IMR-90 (cell line): ENCODE data around the gene TRDN. TPM values are rescaled to one million over a fixed set of nuclear protein-coding genes. Genes with fewer than 3 reads are reported as not detected.

Source experiments
- ATAC-seq: fragments of 200-7000 bp; cut with Tn5 transposase; 2 replicates; pipeline ENCODE4 v1.9.1; 2020; ENCODE audit warnings: low read depth, mild to moderate bottlenecking, moderate library complexity
- BruUV-seq: library from RNA; stranded (reverse); fragments of 400-500 nt; replicated peaks from 2 replicates; lab custom pipeline; 2021; lab: Mats Ljungman, UMichigan
- CTCF ChIA-PET: fragments of 300-600 bp; formaldehyde crosslinking; extraction: SDS; loops from one replicate; lab custom pipeline; 2021; ENCODE audit warnings: antibody characterized with exemption; lab: Yijun Ruan, JAX
- POLR2A ChIA-PET: fragments of 300-600 bp; sonication (Branson Sonifier 250); formaldehyde crosslinking; loops from one replicate; lab custom pipeline; 2022; ENCODE audit warnings: antibody characterized with exemption; ENCODE audit not compliant: unreplicated experiment; lab: Charles Lee
- DNase-seq: peaks from one replicate; pipeline ENCODE4 v3.0.0; 2013
- H2AFZ ChIP-seq: replicated peaks from 2 replicates; pipeline ENCODE3; 2013; ENCODE audit warnings: low read length, mild to moderate bottlenecking; ENCODE audit not compliant: poor library complexity
- H2AK5ac ChIP-seq: 2 replicates; pipeline ENCODE4 v1.6.1; 2013; ENCODE audit warnings: low read depth, low read length, inconsistent platforms
- H2AK9ac ChIP-seq: replicated peaks from 2 replicates; pipeline ENCODE3; 2013; ENCODE audit warnings: mild to moderate bottlenecking, low read depth, low read length, moderate library complexity; ENCODE audit not compliant: poor library complexity
- H2BK120ac ChIP-seq: 2 replicates; pipeline ENCODE4 v1.6.1; 2013; ENCODE audit warnings: low read depth, low read length, inconsistent platforms
- H2BK15ac ChIP-seq: 3 replicates; pipeline ENCODE4 v1.6.1; 2013; ENCODE audit warnings: low read depth, low read length, inconsistent platforms
- H2BK20ac ChIP-seq: 2 replicates; pipeline ENCODE4 v1.6.1; 2013; ENCODE audit warnings: low read depth, mild to moderate bottlenecking, inconsistent platforms, low read length, moderate library complexity
- H2BK5ac ChIP-seq: 2 replicates; pipeline ENCODE4 v1.6.1; 2013; ENCODE audit warnings: mild to moderate bottlenecking, low read depth, low read length, inconsistent platforms; ENCODE audit not compliant: poor library complexity, severe bottlenecking
- H3K14ac ChIP-seq: replicated peaks from 2 replicates; pipeline ENCODE4 v1.6.1; 2013; ENCODE audit warnings: low read depth, low read length, inconsistent platforms
- H3K18ac ChIP-seq: 2 replicates; pipeline ENCODE4 v1.6.1; 2013; ENCODE audit warnings: low read depth, low read length, control low read depth
- H3K23ac ChIP-seq: 2 replicates; pipeline ENCODE4 v1.6.1; 2013; ENCODE audit warnings: low read depth, low read length, inconsistent platforms
- H3K27ac ChIP-seq: 2 replicates; pipeline ENCODE4 v1.5.1; 2013; ENCODE audit warnings: mild to moderate bottlenecking, control low read depth, low read length; ENCODE audit not compliant: insufficient read depth
- H3K27me3 ChIP-seq: 2 replicates; pipeline ENCODE4 v1.6.1; 2013; ENCODE audit warnings: low read length; ENCODE audit not compliant: control insufficient read depth, insufficient read depth
- H3K36me3 ChIP-seq: 2 replicates; pipeline ENCODE4 v1.6.1; 2013; ENCODE audit warnings: low read length, mixed read lengths; ENCODE audit not compliant: control insufficient read depth, insufficient read depth
- H3K4ac ChIP-seq: 2 replicates; pipeline ENCODE4 v1.6.1; 2013; ENCODE audit warnings: low read depth, low read length, inconsistent platforms
- H3K4me1 ChIP-seq: 2 replicates; pipeline ENCODE4 v1.6.1; 2013; ENCODE audit warnings: low read length, mixed read lengths; ENCODE audit not compliant: control insufficient read depth, insufficient read depth
- H3K4me2 ChIP-seq: 2 replicates; pipeline ENCODE4 v1.6.1; 2013; ENCODE audit warnings: low read depth, mild to moderate bottlenecking, control low read depth, low read length, moderate library complexity
- H3K4me3 ChIP-seq: 2 replicates; pipeline ENCODE4 v1.5.1; 2013; ENCODE audit warnings: low read depth, mild to moderate bottlenecking, control low read depth, low read length, moderate library complexity; ENCODE audit not compliant: insufficient read depth
- H3K56ac ChIP-seq: 2 replicates; pipeline ENCODE4 v1.6.1; 2013; ENCODE audit warnings: low read length, inconsistent platforms; ENCODE audit not compliant: insufficient read depth; ENCODE audit errors: extremely low read depth
- H3K79me1 ChIP-seq, 2 experiments: 2 replicates each; pipeline ENCODE4 v1.6.1; 2013; ENCODE audit warnings: low read length in 2 of 2, inconsistent platforms in 1 of 2, low read depth in 1 of 2
- H3K9ac ChIP-seq: 2 replicates; pipeline ENCODE4 v1.6.1; 2013; ENCODE audit warnings: low read depth, low read length, control low read depth
- H3K9me1 ChIP-seq: 2 replicates; pipeline ENCODE4 v1.6.1; 2013; ENCODE audit warnings: low read length, inconsistent platforms; ENCODE audit not compliant: insufficient read depth
- H3K9me3 ChIP-seq: 2 replicates; pipeline ENCODE4 v1.6.1; 2013; ENCODE audit warnings: low read length; ENCODE audit not compliant: control insufficient read depth, insufficient read depth
- H4K20me1 ChIP-seq: 2 replicates; pipeline ENCODE4 v1.6.1; 2013; ENCODE audit warnings: low read length, inconsistent platforms; ENCODE audit not compliant: insufficient read depth
- H4K5ac ChIP-seq: 2 replicates; pipeline ENCODE4 v1.6.1; 2013; ENCODE audit warnings: mild to moderate bottlenecking, low read depth, low read length, control low read depth
- H4K8ac ChIP-seq, 2 experiments: 2 replicates each; pipeline ENCODE4 v1.6.1; 2013; ENCODE audit warnings: low read depth in 2 of 2, low read length in 2 of 2, control low read depth in 1 of 2, inconsistent platforms in 1 of 2
- H4K91ac ChIP-seq: 2 replicates; pipeline ENCODE4 v1.6.1; 2013; ENCODE audit warnings: low read depth, low read length, inconsistent platforms; ENCODE audit not compliant: insufficient read depth
- MAFK ChIP-seq: IDR thresholded peaks from 2 replicates; pipeline ENCODE4 v1.6.1; 2012; ENCODE audit warnings: low read depth, low read length, improper control_type of control experiment
- RFX5 ChIP-seq: IDR thresholded peaks from 2 replicates; pipeline ENCODE4 v1.8.0; 2012; ENCODE audit warnings: low read depth, mild to moderate bottlenecking, low read length, moderate library complexity
- WGBS, 2 experiments: methylation state at CpG; one replicate each; pipeline versions ENCODE4 v1.1.5 to v1.1.7; 2013; ENCODE audit warnings: missing lambda C conversion rate in 2 of 2; ENCODE audit not compliant: insufficient read length in 1 of 2; ENCODE audit errors: extremely low coverage in 2 of 2; 5-methylcytosine and 5-hydroxymethylcytosine counted together
- dilution Hi-C: fragments of 300-500 bp; cut with HindIII; formaldehyde crosslinking; loops from one replicate; pipeline ENCODE4 v1.14.3; 2018; ENCODE audit warnings: low sequenced_read_pairs; ENCODE audit not compliant: unreplicated experiment
- in situ Hi-C: fragments of 300-500 bp; cut with MboI; formaldehyde crosslinking; loops from 3 replicates; pipeline ENCODE4 v1.14.3; 2019; ENCODE audit warnings: low sequenced_read_pairs, inconsistent platforms, mixed read lengths
- intact Hi-C: fragments of 100-400 bp; cut with micrococcal nuclease; formaldehyde crosslinking; loops from 2 replicates; pipeline ENCODE4 v1.10.0; 2022
- polyA plus RNA-seq, 3 experiments: library from polyadenylated mRNA; depleted of rRNA; stranded (reverse); fragments of >200 nt; gene quantifications; 2 replicates each; pipeline ENCODE4 v1.2.3, GENCODE V29; 2012; ENCODE audit warnings: low replicate concordance in 1 of 3
- total RNA-seq: library from RNA; depleted of rRNA; stranded (reverse); fragments of >200 nt; gene quantifications from 2 replicates; pipeline ENCODE4 v1.2.3, GENCODE V29; 2012
- TF ChIP-seq, protein P1 (sequence below): conservative IDR thresholded peaks from 2 replicates; pipeline ENCODE4 v1.5.1; 2012; ENCODE audit warnings: mild to moderate bottlenecking, low read depth, low read length, improper control_type of control experiment

TRDN gene
- total and polyA plus RNA-seq, 2 of the 4 experiments (the other 2 are of a cell fraction) = not detected

GRCh38 chr6:123372737-123373136, 264.0 kb downstream of the TRDN start:
- no peak overlapping the region for H2BK5ac ChIP-seq
- no peak overlapping the region for H2BK120ac ChIP-seq
- no peak overlapping the region for H2AFZ ChIP-seq
- no peaks in the 10 kb centered on the region for H3K36me3 ChIP-seq
- no peak overlapping the region for H3K18ac ChIP-seq
- ATAC-seq = no peak
- no peaks in the 10 kb centered on the region for H3K9me1 ChIP-seq
- H2AK9ac ChIP-seq = no peak overlapping the region
- DNase-seq = no peak
- H3K79me1 ChIP-seq = no peaks in the 10 kb centered on the region
- intact Hi-C loops = no loop called here
- BruUV-seq = no TSS peak
- H4K20me1 ChIP-seq = no peaks in the 10 kb centered on the region
- H3K27ac ChIP-seq = no peak overlapping the region
- H3K4me3 ChIP-seq = no peak overlapping the region
- no peak overlapping the region for H3K14ac ChIP-seq
- H3K27me3 ChIP-seq = no peaks in the 10 kb centered on the region
- H4K91ac ChIP-seq = no peak overlapping the region
- H4K8ac ChIP-seq = no peak overlapping the region
- H3K4ac ChIP-seq = no peak overlapping the region
- H2AK5ac ChIP-seq = no peak overlapping the region
- ChIA-PET POLR2A (no interaction called here), CTCF (no interaction called here)
- dilution Hi-C loops = no loop called here
- TF ChIP-seq RFX5 (no peak), MAFK (peak; percentile 24; the same call in 1 of the 2 replicates)
- TF ChIP-seq, protein P1, sequence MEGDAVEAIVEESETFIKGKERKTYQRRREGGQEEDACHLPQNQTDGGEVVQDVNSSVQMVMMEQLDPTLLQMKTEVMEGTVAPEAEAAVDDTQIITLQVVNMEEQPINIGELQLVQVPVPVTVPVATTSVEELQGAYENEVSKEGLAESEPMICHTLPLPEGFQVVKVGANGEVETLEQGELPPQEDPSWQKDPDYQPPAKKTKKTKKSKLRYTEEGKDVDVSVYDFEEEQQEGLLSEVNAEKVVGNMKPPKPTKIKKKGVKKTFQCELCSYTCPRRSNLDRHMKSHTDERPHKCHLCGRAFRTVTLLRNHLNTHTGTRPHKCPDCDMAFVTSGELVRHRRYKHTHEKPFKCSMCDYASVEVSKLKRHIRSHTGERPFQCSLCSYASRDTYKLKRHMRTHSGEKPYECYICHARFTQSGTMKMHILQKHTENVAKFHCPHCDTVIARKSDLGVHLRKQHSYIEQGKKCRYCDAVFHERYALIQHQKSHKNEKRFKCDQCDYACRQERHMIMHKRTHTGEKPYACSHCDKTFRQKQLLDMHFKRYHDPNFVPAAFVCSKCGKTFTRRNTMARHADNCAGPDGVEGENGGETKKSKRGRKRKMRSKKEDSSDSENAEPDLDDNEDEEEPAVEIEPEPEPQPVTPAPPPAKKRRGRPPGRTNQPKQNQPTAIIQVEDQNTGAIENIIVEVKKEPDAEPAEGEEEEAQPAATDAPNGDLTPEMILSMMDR = no peak
- WGBS, 2 experiments = no CpG with 5 or more reads among the region's 2 CpGs
- no peak overlapping the region for H4K5ac ChIP-seq
- in situ Hi-C loops = no loop called here
- no peak overlapping the region for H2BK15ac ChIP-seq
- no peak overlapping the region for H3K9ac ChIP-seq
- H2BK20ac ChIP-seq = no peak overlapping the region
- H3K9me3 ChIP-seq = 0 out of 2 replicates have a peak, but pooled peaks cover 2% of the 10 kb centered on the region
- no peak overlapping the region for H3K4me2 ChIP-seq
- no peak overlapping the region for H3K23ac ChIP-seq
- H3K56ac ChIP-seq = no peak overlapping the region
- H3K4me1 ChIP-seq = no peaks in the 10 kb centered on the region
